Endometrial microvascular endothelial cells (primary cell): Measurements from ENCODE around the gene TRMT10B. TPM values are rescaled to one million over a fixed set of nuclear protein-coding genes. Genes with fewer than 3 reads are reported as not detected.
"Not testable (repeated sequence)": the region's sequence is repeated elsewhere in the genome, so short reads cannot be mapped to it uniquely, and the experiment has no call there.

Source experiments
- in situ Hi-C: cut with HindIII; loops from 2 replicates; pipeline ENCODE4 v1.10.0; 2017; ENCODE audit warnings: low sequenced_read_pairs, low pct_unique_long_range_greater_than_20kb; ENCODE audit errors: inconsistent ontology term
- total RNA-seq: library from RNA; depleted of rRNA; stranded (reverse); fragments of >200 nt; gene quantifications from one replicate; pipeline ENCODE4 v1.2.3, GENCODE V29; 2015; ENCODE audit errors: inconsistent ontology term

TRMT10B gene
- total RNA-seq, 1 donor from 2014 or later = 4.0 TPM

DNA sequence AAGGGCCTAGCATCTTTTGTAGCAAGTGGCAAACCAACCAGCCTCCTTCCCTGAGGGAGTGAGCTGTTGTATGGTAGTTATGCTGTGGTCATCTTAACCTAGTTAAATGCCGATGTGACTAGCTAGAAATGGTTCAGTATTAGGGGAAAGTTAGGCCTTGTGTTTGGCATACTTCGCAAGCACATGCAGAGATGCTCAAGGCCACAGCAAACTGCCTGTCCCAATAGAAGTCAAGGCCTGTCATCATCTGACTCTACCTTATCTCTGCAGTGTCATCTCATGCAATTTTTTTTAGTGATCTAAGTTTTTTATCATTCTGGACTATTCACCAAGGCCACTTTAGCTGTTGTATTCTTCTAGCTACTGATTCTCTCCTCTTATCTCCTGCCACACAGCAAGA is 36.5 kb downstream of the TRMT10B start:
- in situ Hi-C loops = no loop called here

DNA sequence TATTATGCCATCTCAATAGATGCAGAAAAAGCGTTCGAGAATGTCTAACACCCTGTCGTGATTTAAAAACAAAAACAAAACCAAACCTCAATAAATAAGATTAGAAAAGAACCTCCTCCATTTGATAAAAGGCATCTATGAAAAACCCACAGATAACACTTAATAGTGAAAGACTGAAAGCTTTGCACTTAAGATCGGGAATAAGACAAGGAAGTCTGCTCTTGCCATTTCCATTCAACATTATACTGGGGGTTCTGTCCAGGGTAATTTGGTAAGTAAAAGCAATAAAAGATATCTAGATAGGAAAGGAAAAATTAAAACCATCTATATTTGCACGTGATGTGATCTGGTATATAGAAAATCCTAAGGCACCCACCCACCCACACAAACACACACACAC is 38.5 kb downstream of the TRMT10B start:
- in situ Hi-C loops = no loop called here

DNA sequence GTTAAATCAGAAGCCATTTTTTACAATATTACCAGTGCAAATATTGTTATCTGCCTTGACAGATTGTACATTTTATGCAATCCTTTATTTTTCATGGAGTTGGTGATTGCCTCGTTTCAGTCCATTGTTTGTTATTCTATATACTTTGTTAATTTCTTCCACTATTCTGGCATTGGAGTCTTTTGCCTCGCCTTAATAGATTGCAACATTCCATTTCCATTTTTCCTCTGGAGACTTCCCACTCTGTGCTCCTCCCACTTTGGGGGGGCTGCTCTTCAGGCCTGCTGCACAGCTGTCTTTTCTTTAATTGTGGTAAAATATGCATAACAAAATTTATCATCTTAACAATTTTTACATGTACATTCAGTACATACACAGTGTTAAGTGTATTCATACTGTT is 42.6 kb downstream of the TRMT10B start:
- in situ Hi-C loops = no loop called here

DNA sequence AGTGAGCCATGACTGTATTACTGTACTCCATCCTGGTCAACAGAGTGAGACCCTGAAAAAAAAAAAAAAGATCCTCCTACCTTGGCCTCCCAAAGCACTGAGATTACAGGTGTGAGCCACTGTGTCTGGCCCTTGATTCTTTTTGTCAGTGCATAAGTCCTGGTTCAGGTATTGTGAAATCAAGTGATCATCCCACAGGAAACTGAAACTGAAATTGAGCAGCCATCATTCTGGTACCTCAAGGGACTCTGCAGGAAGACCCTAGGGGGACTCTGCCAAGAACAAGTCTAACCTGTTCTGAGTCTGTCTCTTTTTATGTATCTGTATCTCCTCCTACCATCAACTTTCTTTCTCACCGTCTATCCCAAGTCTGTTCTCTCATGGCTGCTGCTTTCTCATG is 45.1 kb downstream of the TRMT10B start:
- in situ Hi-C loops = no loop called here

DNA sequence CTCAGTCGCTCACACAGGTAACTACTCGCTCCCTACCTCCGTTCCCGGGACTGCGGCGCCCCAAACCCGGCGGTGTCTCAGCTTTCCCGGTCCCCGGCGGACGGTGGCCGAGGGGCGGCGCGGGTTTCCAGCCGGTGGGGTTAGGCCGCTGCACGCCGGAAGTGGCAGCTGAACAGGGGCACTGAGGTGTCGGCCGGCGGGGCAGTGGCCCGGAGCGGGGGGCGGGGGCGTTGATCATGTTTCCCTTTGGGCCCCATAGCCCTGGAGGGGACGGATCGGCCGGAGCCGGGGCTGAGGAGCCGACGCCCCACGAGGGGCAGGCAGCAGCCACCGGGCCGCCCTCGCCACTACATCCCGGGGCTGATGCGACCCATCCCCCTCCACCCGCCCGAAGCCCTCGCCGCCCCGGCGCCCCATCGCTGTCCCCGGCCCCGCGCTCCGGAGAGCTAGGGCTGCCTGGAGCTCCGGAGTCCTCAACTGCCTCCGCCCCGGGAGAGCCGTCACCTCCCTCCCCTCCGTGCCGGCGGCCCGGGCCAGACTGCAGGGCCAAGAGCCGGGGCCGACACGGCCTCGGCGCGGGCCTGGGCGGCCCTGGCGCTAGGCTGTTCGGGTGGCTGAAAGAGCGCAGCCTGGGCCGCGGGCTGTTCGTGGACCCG is 47.2 kb downstream of the TRMT10B start, which contains the start of gene DCAF10:
Gene DCAF10 (plus strand): TSS at position 167 of the 656 bp plus-strand sequence. CDS start 70 bp downstream, at position 237.
- in situ Hi-C loops = no loop called here

DNA sequence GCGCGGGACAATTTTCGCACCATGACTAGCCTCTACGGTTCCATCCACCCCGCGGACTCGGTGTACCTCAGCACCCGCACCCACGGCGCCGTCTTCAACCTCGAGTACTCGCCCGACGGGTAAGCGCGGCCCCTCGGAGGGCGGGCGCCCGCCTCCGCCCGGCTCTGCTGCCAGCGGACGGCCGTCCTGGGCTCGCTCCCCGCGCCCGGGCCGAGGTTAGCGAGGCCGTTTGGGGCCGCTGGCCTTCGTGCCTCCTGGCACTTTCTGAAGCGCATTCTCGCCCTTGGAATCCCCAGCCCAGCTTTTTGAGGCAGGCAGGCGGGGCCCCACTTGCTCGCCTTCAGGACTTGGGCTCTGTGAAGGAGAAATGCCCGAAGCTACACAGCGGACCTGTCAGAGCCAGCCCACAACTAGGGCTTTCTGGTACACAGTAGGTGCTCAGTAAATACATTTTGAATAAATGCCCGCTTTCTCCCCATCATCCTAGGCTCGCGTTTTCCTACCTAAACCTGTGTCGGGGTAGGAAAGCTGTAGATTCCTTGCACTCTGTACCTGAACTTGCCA is 47.8 kb downstream of the TRMT10B start:
- in situ Hi-C loops = no loop called here

DNA sequence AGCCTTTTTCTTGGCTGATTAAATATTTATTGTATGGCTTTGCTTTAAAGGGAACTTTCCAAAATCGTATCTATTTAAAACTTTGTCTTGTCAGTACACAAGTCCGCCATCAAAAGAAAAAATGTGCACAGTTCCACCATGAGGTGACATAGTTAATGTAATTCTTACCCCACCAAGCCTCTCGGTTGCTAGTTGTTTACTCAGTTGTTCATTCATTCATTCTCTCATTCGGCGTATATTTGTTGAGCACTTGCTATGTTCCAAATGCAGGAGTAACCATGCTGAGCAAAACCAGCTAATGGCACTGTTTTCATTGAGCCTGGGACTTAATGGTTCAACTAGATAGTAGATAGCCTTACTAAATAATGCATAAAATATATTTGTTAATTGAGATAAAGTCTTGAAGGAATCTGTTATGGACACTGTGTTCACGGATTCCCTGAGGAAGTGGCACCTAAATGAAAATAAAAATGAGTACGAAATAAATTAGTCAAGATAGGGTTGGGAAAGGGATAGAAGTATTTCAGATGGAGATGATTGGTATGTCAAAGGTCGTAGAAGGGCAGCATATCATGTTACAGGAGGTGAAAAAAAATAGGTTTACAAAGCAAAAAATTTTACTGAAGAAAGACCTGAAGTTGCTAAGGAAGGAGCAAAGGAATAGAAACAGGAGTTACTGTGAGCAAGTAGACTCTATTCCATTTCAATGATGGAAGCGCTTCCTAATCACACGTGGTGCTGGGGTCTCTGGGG is 48.5 kb downstream of the TRMT10B start:
- in situ Hi-C loops = no loop called here

DNA sequence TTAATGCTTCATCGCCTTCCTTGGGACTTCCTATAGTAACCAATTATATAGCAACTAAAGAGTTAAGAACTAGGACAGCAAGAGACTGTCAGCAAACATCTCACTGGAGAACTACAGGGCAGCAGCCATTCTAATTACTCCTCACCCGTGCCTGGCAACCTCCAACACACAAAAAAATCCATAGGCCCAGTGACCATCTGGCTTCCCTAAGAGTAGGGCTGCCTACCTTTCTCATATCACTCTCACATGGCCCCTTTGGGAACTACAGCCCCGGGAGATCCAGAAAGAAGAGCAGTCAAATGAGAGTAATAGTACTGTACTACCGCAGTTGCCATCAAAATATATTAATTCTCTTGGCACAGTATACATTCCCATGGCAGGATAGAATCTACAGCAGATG is 52.7 kb downstream of the TRMT10B start:
- in situ Hi-C loops = no loop called here

DNA sequence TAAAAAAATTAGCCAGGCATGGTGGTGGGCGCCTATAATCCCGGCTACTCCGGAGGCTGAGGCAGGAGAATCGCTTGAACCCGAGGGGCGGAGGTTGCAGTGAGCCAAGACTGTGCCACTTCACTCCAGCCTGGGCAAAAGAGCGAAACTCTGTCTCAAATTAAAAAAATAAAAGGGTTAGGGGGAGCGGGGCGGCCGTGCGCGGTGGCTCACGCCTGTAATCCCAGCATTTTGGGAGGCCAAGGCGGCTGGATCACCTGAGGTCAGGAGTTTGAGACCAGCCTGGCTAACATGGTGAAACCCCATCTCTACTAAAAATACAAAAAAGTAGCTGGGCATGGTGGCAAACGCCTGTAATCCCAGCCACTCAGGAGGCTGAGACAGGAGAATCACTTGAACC is 56.1 kb downstream of the TRMT10B start:
- in situ Hi-C loops = not testable (repeated sequence)

DNA sequence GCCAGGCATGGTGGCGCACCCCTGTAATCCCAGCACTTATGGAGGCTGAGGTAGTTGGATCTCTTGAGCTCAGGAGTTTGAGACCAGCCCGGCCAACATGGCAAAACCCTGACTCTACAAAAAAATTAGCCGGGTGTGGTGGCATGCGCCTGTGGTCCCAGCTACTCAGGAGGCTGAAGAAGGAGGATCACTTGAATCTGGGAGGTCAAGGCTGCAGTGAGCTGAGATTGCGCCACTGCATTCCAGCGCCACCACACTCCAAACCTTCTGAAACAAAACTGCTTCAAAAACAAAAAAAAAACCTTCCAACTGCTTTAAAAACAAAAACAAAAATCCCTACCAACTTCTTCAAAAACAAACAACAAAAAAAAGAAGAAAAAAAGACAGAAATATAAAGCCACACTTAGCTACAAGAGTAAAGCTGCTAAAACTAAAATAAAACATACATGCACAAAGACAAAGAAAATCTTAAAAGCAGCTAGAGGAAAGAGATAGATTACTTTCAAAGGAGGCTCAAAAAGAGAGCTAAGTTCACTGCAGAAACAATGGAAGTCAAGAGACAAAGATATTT is 58.4 kb downstream of the TRMT10B start:
- in situ Hi-C loops = no loop called here

DNA sequence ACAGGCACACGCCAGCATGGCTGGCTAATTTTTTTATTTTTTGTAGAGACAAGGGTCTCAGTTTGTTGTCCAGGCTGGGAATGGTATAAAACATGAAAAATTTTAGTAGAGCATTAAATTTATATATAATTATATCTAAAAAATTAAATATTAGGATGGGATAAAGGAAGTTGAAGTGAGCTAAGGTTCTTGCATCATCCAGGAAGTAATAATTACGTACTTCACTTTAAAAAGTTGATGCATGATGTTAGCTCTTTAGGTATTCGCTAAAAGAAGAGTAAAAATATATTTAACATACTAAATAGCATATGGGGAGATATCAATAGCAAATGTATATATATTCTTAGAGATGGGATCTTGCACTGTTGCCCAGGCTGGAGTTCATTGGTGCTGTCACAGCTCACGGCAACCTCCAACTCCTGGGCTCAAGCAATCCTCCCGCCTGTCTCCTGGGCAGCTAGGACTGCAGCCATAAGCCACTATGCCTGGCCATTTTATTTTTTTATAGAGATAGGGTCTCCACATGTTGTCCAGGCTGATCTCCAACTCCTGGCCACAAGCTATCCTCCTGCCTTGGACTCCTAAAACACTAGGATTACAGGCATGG is 59.3 kb downstream of the TRMT10B start:
- in situ Hi-C loops = no loop called here

DNA sequence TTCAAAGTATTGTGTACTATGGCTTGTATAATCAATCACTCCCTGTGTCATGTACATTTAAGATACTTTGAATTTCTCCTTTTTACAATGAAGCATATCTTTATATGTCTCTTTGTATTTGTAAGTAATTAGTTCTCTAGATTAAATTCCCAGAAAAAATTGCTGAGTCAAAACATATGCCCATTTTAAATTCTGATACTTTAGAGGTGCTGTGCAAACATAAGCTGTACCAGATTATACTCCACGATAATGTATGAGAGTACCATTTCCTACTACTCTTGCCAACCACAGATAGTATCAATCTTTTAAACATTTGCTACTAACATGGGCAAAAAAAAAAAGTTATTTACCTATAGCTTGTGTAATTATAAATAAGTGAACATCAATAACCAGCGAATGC is 65.2 kb downstream of the TRMT10B start:
- in situ Hi-C loops = no loop called here

DNA sequence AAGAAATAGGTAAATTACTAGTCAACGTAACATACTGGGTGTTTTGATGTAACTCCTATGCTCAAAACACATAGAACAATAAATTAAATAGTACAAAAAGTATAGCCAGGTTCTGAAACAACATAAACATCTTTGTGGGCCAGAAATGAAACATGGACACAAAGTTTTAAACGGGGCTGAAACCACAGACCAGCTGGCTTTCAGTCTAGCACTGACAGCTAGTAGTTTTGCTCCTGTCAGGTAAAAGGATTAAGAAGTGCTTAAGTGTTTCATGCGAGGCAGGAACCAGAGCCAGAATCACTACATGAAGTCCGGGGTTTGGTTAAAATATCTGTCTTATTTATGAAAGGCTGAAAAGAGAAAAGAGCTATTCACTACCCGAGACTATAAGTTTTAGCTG is 66.5 kb downstream of the TRMT10B start:
- in situ Hi-C loops = no loop called here

DNA sequence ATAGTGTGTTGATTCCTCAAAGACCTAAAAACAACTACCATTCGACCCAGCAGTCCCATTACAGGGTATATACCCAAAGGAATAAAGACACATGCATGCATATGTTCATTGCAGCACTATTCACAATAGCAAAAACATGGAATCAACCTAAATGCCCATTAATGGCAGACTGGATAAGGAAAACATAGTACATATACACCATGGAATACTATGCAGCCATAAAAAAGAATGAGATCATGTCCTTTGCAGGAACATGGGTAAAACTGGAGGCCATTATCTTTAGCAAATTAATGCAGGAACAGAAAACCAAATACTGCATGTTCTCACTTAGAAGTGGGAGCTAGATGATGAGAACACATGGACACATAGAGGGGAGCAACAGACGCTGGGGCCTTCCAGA is 71.6 kb downstream of the TRMT10B start:
- in situ Hi-C loops = not testable (repeated sequence)

DNA sequence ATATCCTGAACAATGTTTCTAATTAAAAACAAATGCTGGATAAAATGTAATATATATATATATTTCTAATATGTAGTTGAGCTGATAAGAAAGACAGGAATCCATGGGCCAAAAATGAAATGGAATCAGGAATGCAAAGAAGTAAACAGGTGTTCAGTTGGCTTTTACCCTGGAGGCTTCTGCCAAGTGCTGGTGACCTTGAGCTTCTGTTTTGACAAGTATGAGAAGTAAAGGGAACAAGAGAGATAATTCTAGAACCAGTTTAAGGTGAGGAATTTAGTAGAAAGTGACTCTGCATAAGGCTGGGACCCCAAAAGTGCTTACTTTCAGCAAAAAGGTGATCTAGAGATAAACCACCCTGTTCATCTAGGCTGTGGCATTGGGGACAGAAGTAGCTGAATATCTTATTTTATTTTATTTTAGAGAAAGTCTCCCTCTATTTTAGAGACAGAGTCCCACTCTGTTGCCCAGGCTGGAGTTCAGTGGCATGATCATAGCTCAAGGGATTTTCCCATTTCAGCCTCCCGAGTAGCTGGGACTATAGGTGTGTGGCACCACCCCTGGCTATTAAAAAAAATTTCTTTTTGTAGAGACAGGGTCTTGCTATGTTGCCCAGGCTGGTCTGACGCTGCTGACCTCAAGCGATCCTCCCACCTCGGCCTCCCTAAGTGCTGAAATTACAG is 74.0 kb downstream of the TRMT10B start:
- in situ Hi-C loops = no loop called here
